Kidney glomerular epithelial cell (primary cell): Measurements from ENCODE around the gene CHN2.
"Not testable (repeated sequence)": the region's sequence is repeated elsewhere in the genome, so short reads cannot be mapped to it uniquely, and the experiment has no call there.

Experiments
- DNase-seq: peaks from one replicate; lab custom pipeline; 2025; lab: John Stamatoyannopoulos, UW

Gene CHN2

GRCh38 chr7:29490094-29490607 is 295.6 kb downstream of the CHN2 start:
- DNase-seq, result no peak

GRCh38 chr7:29494350-29494749 is 299.8 kb downstream of the CHN2 start:
- peak; percentile 6 for DNase-seq

DNA sequence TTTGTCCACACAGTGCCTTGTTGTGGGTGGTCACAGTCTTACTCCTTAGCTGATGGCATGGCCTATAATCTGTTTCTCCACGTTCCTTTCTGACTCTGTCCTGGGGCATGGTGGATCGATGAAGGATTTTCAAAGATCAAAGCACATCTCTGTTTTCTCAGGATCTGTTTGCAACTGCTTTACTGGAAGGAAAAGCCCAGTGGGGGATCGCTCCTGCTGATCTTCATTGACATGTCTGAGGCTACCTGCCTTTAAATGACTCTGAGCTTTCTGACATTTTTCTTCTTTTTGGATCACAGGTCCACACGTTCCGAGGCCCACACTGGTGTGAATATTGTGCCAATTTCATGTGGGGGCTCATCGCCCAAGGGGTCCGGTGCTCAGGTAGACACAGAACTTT is 301.1 kb downstream of the CHN2 start:
- DNase-seq, result no peak

DNA sequence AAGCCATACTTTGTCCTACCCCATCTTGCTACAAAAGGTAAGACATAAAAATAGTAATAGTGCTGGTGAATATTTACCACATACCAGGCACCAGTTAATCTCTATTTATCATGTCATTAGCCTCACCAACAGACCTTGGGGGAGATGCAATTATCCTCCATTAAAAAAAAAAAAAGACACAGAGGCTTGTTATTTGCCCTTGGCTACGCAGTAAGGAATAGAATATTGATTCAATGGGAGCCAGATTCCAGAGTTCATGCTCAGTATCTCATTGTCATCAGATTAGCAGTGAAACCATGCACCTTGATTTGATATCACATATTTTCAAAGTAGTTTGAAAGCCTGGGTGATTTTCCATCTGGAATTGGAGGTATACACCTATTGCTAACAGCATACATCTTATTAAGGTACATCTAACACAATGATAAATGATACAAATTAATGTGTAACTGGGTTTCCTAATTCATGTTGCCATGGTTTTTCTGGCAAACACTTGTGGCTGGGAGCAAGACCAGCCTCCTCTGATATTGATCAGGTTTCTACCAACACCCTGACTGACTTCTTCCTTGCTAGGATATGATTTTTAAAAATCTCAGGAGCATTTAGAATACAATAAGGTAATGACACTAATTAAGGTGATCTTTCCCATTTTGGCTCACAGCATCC is 301.9 kb downstream of the CHN2 start:
- DNase-seq, result no peak

GRCh38 chr7:29499932-29500331 is 305.4 kb downstream of the CHN2 start:
- no peak for DNase-seq

GRCh38 chr7:29500719-29501118 is 306.1 kb downstream of the CHN2 start:
- no peak for DNase-seq

DNA sequence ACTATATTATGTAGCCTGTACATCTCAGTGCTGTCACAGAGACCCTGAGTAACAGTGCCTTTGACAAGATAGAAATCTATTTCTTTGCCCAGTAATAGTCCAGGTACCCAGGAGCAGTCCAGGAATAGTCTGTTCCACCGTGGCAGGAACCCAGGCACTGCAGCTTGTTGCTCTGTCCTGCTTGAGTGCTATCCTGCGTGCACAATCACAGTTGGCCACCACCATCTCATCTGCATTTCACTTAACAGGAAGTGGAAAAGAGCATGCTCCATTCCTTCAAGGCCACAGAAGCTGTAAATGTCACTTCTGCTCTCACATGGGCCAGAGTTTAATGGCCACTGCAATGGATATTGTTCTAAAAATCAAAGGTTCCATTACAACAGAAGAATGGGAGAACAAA is 307.6 kb downstream of the CHN2 start:
- no peak for DNase-seq

DNA sequence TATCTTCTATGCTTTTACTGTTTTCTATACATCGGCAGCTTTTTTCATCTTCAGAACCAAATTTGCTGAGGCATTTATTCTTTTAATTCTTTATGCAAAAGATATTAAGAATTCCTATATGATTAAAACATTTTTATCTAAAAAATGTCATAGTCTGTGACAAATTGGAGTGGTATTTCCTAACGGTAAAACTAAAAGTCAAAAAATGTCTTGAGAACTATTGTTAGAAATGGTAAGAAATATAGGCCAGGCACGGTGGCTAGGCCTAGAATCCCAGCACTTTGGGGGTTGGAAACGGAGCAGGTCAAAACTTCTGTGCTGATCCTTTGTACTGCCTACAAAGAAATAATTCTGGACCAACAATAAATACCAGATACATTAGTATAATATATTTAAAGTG is 311.4 kb downstream of the CHN2 start:
- DNase-seq, result no peak

GRCh38 chr7:29508608-29509007 is 314.0 kb downstream of the CHN2 start:
- DNase-seq, result no peak

- DNase-seq, result no peak
Observed at GRCh38 chr7:29510028-29510427, 315.5 kb downstream of the CHN2 start.

GRCh38 chr7:29511337-29511736 is 316.8 kb downstream of the CHN2 start:
- DNase-seq, result no peak

GRCh38 chr7:29511851-29512250 is 317.3 kb downstream of the CHN2 start:
- no peak for DNase-seq

- no peak for DNase-seq
Observed at GRCh38 chr7:29516491-29516890, 321.9 kb downstream of the CHN2 start.

DNA sequence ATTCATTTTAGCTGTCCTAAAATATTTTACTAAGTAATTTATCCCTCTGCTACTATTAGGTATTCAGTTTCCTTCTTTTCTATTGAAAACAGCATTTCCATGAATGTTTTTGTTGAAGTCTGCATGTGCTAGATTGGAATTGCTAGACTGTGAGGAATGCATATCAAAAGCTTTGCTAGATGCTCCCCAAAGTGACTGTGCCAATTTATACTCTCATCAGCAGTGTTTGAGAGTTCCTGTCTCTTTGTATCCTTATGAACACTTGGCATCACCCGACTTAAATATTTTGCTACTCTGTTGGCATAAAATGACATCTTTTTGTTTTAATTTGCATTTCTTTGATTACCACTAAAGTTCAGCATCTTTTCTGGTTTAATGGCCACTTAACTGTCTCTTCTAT is 324.0 kb downstream of the CHN2 start:
- DNase-seq, result no peak

GRCh38 chr7:29523728-29524127 is 329.2 kb downstream of the CHN2 start:
- no peak for DNase-seq

GRCh38 chr7:29527505-29528108 is 333.0 kb downstream of the CHN2 start:
- DNase-seq, result no peak

DNA sequence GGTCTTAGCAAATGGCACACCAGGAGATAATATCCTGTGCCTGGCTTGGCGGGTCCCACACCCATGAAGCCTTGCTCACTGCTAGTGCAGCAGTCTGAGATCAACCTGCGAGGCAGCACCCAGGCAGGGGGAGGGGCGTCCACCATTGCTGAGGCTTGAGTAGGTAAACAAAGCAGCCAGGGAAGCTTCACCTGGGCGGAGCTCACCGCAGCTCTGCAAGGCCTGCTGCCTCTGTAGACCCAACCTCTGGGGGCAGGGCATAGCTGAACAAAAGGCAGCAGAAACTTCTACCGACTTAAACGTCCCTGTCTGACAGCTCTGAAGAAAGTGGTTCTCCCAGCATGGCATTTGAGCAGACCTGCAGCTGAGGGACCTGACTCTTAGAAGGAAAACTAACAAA is 334.0 kb downstream of the CHN2 start:
- not testable (repeated sequence) for DNase-seq
